Osteoblast (primary cell): ENCODE measurements around the gene ATP2C1. TPM values are rescaled to one million over a fixed set of nuclear protein-coding genes. Genes with fewer than 3 reads are reported as not detected.
A peak's percentile ranks its signal among the peaks of the same experiment; 100 is the strongest.

Experiments used
- DNase-seq: peaks from one replicate; pipeline ENCODE4 v3.0.0; 2011; ENCODE audit warnings: low spot score, mixed read lengths; ENCODE audit not compliant: insufficient read length; ENCODE audit errors: missing footprints
- H2AFZ ChIP-seq: 2 replicates; pipeline ENCODE4 v1.6.0; 2011; ENCODE audit warnings: mild to moderate bottlenecking, low read length
- H3K27ac ChIP-seq: 2 replicates; pipeline ENCODE4 v1.5.1; 2011; ENCODE audit warnings: mild to moderate bottlenecking, low read depth, low read length, moderate library complexity
- H3K27me3 ChIP-seq: 2 replicates; pipeline ENCODE4 v1.6.0; 2012; ENCODE audit warnings: mild to moderate bottlenecking, control low read depth, inconsistent platforms, low read length, moderate library complexity; ENCODE audit not compliant: insufficient read depth
- H3K36me3 ChIP-seq: 2 replicates; pipeline ENCODE4 v1.5.1; 2011; ENCODE audit warnings: mild to moderate bottlenecking, low read length, control low read depth, moderate library complexity; ENCODE audit not compliant: insufficient read depth
- H3K4me1 ChIP-seq: 2 replicates; pipeline ENCODE4 v1.5.1; 2011; ENCODE audit warnings: mild to moderate bottlenecking, low read length, control low read depth, moderate library complexity; ENCODE audit not compliant: insufficient read depth
- H3K4me2 ChIP-seq: 2 replicates; pipeline ENCODE4 v1.6.0; 2011; ENCODE audit warnings: mild to moderate bottlenecking, low read length; ENCODE audit not compliant: insufficient read depth
- H3K4me3 ChIP-seq: fragments of 200-600 bp; sonication (generic); 3 replicates; pipeline ENCODE4 v1.5.1; 2012; ENCODE audit warnings: mild to moderate bottlenecking, low read length, inconsistent platforms; ENCODE audit not compliant: insufficient read depth
- H3K79me2 ChIP-seq: 2 replicates; pipeline ENCODE4 v1.6.0; 2012; ENCODE audit warnings: mild to moderate bottlenecking, low read length, control low read depth, inconsistent platforms; ENCODE audit not compliant: insufficient read depth
- H3K9me3 ChIP-seq: 2 replicates; pipeline ENCODE4 v1.5.1; 2011; ENCODE audit warnings: low read depth, low read length, control low read depth
- H4K20me1 ChIP-seq: 2 replicates; pipeline ENCODE4 v1.6.0; 2012; ENCODE audit warnings: mild to moderate bottlenecking, low read length, control low read depth; ENCODE audit not compliant: insufficient read depth
- total RNA-seq: library from RNA; depleted of rRNA; stranded (reverse); fragments of >200 nt; gene quantifications from 2 replicates; pipeline ENCODE4 v1.2.3, GENCODE V29; 2012
- TF ChIP-seq, protein P1 (sequence below): IDR thresholded peaks from 2 replicates; pipeline ENCODE4 v1.5.1; 2011; ENCODE audit warnings: mild to moderate bottlenecking, low read depth, low read length, moderate library complexity; ENCODE audit errors: extremely low read depth

Gene ATP2C1
- total RNA-seq, 1 donor: 99.5 TPM

DNA sequence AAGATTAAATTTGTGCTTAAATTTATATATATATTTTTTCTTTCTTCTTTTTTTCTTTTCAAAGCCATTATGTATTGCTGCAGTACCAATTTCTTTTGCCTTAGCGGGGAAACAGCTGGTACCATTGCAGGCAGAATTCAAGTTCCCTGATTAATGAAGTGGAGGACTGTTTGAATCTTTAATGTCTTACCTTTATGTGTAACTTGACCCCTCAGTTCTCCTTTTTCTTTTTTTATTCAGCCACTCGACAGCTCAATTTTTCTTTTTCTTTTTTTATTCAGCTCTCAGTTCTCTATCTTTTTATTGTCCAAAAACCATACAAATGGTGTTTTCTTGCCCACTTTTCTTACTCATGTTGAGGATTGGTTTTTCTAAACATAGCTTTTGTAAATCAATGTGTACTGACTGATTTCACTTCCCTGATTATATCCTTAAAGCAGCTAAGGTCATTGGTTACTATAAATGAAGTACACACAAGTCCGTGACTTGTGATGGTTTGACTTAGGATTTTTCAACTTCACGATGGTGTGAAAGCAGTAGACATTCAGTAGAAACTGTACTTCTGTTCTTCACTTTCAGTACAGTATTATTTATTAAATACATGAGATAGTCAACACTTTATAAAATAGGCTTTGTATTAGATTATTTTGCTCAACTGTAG lies 22.8 kb downstream of the ATP2C1 start:
- Histone ChIP-seq H2AFZ (no peak overlapping the region), H3K9me3 (no peaks in the 10 kb centered on the region), H3K27me3 (no peaks in the 10 kb centered on the region), H4K20me1 (peaks cover 13% of the 10 kb centered on the region), H3K4me2 (no peak overlapping the region), H3K79me2 (peaks cover 81% of the 10 kb centered on the region), H3K27ac (no peak overlapping the region), H3K4me1 (peaks cover 3% of the 10 kb centered on the region), H3K36me3 (no peaks in the 10 kb centered on the region), H3K4me3 (no peak overlapping the region)
- DNase-seq: no peak
- TF ChIP-seq, protein P1, sequence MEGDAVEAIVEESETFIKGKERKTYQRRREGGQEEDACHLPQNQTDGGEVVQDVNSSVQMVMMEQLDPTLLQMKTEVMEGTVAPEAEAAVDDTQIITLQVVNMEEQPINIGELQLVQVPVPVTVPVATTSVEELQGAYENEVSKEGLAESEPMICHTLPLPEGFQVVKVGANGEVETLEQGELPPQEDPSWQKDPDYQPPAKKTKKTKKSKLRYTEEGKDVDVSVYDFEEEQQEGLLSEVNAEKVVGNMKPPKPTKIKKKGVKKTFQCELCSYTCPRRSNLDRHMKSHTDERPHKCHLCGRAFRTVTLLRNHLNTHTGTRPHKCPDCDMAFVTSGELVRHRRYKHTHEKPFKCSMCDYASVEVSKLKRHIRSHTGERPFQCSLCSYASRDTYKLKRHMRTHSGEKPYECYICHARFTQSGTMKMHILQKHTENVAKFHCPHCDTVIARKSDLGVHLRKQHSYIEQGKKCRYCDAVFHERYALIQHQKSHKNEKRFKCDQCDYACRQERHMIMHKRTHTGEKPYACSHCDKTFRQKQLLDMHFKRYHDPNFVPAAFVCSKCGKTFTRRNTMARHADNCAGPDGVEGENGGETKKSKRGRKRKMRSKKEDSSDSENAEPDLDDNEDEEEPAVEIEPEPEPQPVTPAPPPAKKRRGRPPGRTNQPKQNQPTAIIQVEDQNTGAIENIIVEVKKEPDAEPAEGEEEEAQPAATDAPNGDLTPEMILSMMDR: no peak

DNA sequence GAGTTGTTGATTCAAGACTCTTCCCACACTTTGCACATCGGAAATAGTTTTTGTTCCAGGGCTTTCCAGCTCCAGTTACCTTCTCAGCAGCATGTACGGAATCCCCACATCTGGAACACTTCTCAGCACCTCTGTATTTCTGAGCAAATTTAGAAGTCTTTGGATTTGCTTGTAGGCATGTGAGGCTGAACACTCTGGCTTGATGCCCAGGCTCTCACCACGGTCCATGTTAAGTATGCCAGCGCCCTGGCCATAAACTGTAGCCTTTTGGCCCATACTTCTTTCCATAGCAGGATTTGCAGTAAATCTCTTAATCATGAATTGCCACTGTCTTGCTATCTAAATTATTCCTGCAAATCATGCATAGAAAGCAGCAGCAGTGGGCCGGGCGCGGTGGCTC lies 24.4 kb downstream of the ATP2C1 start:
- Histone ChIP-seq H3K9me3 (no peaks in the 10 kb centered on the region), H3K4me1 (peaks cover 3% of the 10 kb centered on the region)

DNA sequence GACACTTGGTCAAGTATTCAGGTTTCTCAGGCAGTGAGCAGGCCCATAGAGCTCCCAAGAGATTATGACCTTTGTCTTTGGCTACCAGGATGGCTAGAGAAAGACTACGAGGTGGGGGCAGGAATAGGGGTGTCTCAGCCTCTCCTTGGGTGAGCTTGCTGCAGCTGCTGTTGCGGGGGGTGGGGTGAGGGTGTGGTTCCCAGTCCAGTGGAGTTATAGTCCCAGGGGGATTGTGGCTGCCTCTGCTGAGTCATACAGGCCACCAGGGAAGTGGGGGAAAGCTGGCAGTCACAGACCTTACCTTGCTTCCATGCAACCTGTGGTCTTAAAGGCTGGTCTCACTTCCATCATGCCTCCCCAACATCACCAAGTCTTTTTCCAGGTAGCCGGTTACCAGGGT lies 31.7 kb downstream of the ATP2C1 start:
- no peaks in the 10 kb centered on the region for H3K36me3 ChIP-seq
- no peaks in the 10 kb centered on the region for H3K9me3 ChIP-seq
- no peak overlapping the region for H2AFZ ChIP-seq
- H3K4me3 ChIP-seq: no peak overlapping the region
- no peaks in the 10 kb centered on the region for H3K27me3 ChIP-seq
- DNase-seq: no peak
- TF ChIP-seq, protein P1: no peak
- peaks cover 23% of the 10 kb centered on the region for H3K4me1 ChIP-seq
- H3K27ac ChIP-seq: no peak overlapping the region
- no peak overlapping the region for H3K4me2 ChIP-seq
- H4K20me1 ChIP-seq: peaks cover 9% of the 10 kb centered on the region
- peaks cover 93% of the 10 kb centered on the region for H3K79me2 ChIP-seq

More for the DNA sequence above, 24.4 kb downstream of the ATP2C1 start:
- no peak overlapping the region for H3K4me3 ChIP-seq
- TF ChIP-seq, protein P1: no peak
- no peak overlapping the region for H3K27ac ChIP-seq
- H3K79me2 ChIP-seq: peaks cover 96% of the 10 kb centered on the region
- H4K20me1 ChIP-seq: peaks cover 11% of the 10 kb centered on the region
- H3K27me3 ChIP-seq: no peaks in the 10 kb centered on the region
- no peak overlapping the region for H2AFZ ChIP-seq
- no peak overlapping the region for H3K4me2 ChIP-seq
- H3K36me3 ChIP-seq: no peaks in the 10 kb centered on the region
- peak; percentile 31 for DNase-seq

DNA sequence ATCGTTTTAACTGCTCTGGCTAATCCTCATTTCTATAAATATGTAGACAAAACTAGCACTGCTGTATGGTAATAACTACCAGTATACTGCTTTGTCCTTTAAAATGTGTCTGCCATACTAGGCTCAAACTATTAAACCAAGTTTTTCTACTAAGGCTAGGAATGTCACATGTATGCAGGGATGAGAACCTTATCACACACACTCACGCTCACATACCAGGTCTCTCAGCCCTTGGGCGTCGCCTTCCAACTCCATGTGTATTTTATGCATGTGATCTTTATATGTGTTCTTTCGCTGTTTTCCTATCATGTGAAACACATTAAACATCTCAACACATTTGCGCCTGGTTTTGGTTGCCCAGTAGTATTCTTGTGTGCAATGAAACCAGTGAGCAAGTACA lies 32.6 kb downstream of the ATP2C1 start:
- peaks cover 6% of the 10 kb centered on the region for H3K36me3 ChIP-seq
- peak overlapping the region; percentile 45 for H3K4me2 ChIP-seq
- peak overlapping the region; percentile 69 for H3K27ac ChIP-seq
- H3K4me1 ChIP-seq: peaks cover 21% of the 10 kb centered on the region
- H3K27me3 ChIP-seq: no peaks in the 10 kb centered on the region
- H3K9me3 ChIP-seq: no peaks in the 10 kb centered on the region
- H3K79me2 ChIP-seq: peaks cover 87% of the 10 kb centered on the region
- no peak overlapping the region for H2AFZ ChIP-seq
- TF ChIP-seq, protein P1: no peak
- no peak overlapping the region for H3K4me3 ChIP-seq
- no peak for DNase-seq
- H4K20me1 ChIP-seq: peaks cover 7% of the 10 kb centered on the region
